ENCODE results near the gene FOXF1. TPM values are rescaled to one million over a fixed set of nuclear protein-coding genes. Genes with fewer than 3 reads are reported as not detected.

The FOXF1 gene
- total RNA-seq, 6 experiments from 2014 or later = 12.5 to 20.5 (median 17.9) TPM

GRCh38 chr16:86502856-86503748 lies 7.2 kb upstream of the FOXF1 start:
- Mint-ChIP-seq H3K36me3 (ENCODE audit: low read depth) (no peaks in the 10 kb centered on the region), H3K27me3 (ENCODE audit: insufficient read depth) (peaks cover 67% of the 10 kb centered on the region), H3K9me3 (no peaks in the 10 kb centered on the region), H3K4me1 (ENCODE audit: low read depth) (peaks cover 30% of the 10 kb centered on the region), H3K27ac (no peak overlapping the region), H3K4me3 (no peak overlapping the region)
- DNase-seq = no peak
- TF ChIP-seq CTCF (IDR thresholded peaks at IDR 0.05) = no peak

GRCh38 chr16:86503830-86504229 lies 6.5 kb upstream of the FOXF1 start:
- peaks cover 65% of the 10 kb centered on the region for H3K27me3 Mint-ChIP-seq (ENCODE audit: insufficient read depth)
- H3K27ac Mint-ChIP-seq = no peak overlapping the region
- H3K4me1 Mint-ChIP-seq (ENCODE audit: low read depth) = peaks cover 29% of the 10 kb centered on the region
- no peak for TF ChIP-seq CTCF (IDR thresholded peaks at IDR 0.05)
- H3K9me3 Mint-ChIP-seq = no peaks in the 10 kb centered on the region
- DNase-seq = no peak
- no peaks in the 10 kb centered on the region for H3K36me3 Mint-ChIP-seq (ENCODE audit: low read depth)
- no peak overlapping the region for H3K4me3 Mint-ChIP-seq

GRCh38 chr16:86504315-86505184 lies 5.8 kb upstream of the FOXF1 start:
- DNase-seq = no peak
- H3K36me3 Mint-ChIP-seq (ENCODE audit: low read depth) = no peaks in the 10 kb centered on the region
- peaks cover 23% of the 10 kb centered on the region for H3K4me1 Mint-ChIP-seq (ENCODE audit: low read depth)
- H3K27ac Mint-ChIP-seq = no peak overlapping the region
- H3K4me3 Mint-ChIP-seq = peak overlapping the region; percentile 68
- peaks cover 57% of the 10 kb centered on the region for H3K27me3 Mint-ChIP-seq (ENCODE audit: insufficient read depth)
- no peaks in the 10 kb centered on the region for H3K9me3 Mint-ChIP-seq
- no peak for TF ChIP-seq CTCF (IDR thresholded peaks at IDR 0.05)

GRCh38 chr16:86505185-86505898 lies 5.0 kb upstream of the FOXF1 start:
- no peaks in the 10 kb centered on the region for H3K9me3 Mint-ChIP-seq

More at GRCh38 chr16:86505185-86505898, 5.0 kb upstream of the FOXF1 start:
- Mint-ChIP-seq H3K27me3 (ENCODE audit: insufficient read depth) (peaks cover 54% of the 10 kb centered on the region), H3K4me3 (peak overlapping the region; percentile 68), H3K4me1 (ENCODE audit: low read depth) (peaks cover 23% of the 10 kb centered on the region), H3K36me3 (ENCODE audit: low read depth) (no peaks in the 10 kb centered on the region), H3K27ac (no peak overlapping the region)
- DNase-seq = no peak
- no peak for TF ChIP-seq CTCF (IDR thresholded peaks at IDR 0.05)
